ENCODE measurements around the gene ARHGAP26. TPM values are rescaled to one million over a fixed set of nuclear protein-coding genes. Genes with fewer than 3 reads are reported as not detected.

Gene ARHGAP26
- total RNA-seq, 1 donor from 2014 or later, result 17.1 TPM

DNA sequence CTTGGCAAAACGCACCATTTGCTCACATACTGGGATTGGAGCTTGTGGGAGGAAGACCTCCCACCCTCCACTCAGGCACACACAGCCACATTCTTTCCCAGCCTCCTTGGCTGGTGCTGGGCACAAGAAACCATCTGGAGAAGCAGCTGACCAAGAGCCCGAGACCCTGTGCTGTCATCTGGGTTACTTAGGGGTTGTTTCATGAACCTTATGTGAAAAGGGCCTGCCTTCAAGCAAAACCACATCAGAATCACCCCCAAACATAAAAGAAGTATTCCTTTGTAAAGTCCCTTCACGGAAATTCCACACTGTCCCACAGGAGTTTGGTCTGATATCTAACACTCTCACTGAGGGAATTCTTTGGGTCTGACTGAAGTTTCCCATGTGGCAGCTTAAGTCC, 461.2 kb downstream of the ARHGAP26 start:
- TF ChIP-seq, protein P1, sequence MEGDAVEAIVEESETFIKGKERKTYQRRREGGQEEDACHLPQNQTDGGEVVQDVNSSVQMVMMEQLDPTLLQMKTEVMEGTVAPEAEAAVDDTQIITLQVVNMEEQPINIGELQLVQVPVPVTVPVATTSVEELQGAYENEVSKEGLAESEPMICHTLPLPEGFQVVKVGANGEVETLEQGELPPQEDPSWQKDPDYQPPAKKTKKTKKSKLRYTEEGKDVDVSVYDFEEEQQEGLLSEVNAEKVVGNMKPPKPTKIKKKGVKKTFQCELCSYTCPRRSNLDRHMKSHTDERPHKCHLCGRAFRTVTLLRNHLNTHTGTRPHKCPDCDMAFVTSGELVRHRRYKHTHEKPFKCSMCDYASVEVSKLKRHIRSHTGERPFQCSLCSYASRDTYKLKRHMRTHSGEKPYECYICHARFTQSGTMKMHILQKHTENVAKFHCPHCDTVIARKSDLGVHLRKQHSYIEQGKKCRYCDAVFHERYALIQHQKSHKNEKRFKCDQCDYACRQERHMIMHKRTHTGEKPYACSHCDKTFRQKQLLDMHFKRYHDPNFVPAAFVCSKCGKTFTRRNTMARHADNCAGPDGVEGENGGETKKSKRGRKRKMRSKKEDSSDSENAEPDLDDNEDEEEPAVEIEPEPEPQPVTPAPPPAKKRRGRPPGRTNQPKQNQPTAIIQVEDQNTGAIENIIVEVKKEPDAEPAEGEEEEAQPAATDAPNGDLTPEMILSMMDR (IDR thresholded peaks at IDR 0.05; ENCODE audit: insufficient read depth, low read length, severe bottlenecking), result no peak

DNA sequence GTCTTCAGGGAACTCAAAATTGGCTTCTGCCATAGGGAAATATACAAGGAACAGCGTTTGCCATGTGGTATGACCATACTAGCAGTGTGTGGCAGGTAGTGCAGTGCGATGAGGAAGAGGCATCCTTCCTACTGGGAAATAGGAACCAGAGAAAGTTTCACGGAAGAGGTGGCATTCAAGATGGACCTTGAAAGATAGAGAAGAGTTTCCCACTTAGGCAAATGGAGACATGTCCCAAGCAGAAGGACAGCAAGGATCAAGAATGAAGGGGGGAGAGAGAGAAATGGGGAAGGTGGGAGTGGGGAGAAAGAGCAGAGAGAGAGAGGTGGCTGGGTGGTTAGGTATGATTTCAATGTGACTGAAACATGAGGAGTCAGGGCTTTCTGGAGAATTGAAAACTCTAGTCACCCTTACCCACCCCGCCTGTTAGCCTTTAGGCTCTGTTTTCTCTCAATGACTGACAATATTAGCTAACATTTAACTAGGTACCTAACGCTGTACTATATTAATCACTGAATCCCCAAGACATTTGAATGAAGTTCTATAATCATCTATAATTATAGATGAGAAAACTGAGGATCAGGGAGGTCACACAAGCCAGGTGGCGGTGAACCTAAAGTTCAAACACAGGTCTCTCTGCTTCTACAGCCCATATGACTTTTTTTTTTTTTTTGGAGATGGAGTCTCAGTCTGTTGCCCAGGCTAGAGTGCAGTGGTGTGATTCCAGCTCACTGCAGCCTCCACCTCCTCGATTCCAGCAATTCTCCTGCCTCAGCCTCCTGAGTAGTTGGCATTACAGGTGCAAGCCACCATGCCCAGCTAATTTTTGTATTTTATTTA, 462.0 kb downstream of the ARHGAP26 start:
- DNase-seq (ENCODE audit: low read depth), result no peak
- H3K4me3 ChIP-seq (ENCODE audit: low read depth, low read length), result no peak overlapping the region
- no peaks in the 10 kb centered on the region for H3K27me3 ChIP-seq (ENCODE audit: control insufficient read depth, insufficient read depth, low read length)
- TF ChIP-seq, protein P1 (IDR thresholded peaks at IDR 0.05; ENCODE audit: insufficient read depth, low read length, severe bottlenecking), result no peak
- H3K36me3 ChIP-seq (ENCODE audit: control insufficient read depth, insufficient read depth, low read length), result no peaks in the 10 kb centered on the region
- FAIRE-seq, result no peak

More for the DNA sequence above, 461.2 kb downstream of the ARHGAP26 start:
- no peak for DNase-seq (ENCODE audit: low read depth)
- no peak overlapping the region for H3K4me3 ChIP-seq (ENCODE audit: low read depth, low read length)
- no peaks in the 10 kb centered on the region for H3K27me3 ChIP-seq (ENCODE audit: control insufficient read depth, insufficient read depth, low read length)
- H3K36me3 ChIP-seq (ENCODE audit: control insufficient read depth, insufficient read depth, low read length), result no peaks in the 10 kb centered on the region
- no peak for FAIRE-seq

DNA sequence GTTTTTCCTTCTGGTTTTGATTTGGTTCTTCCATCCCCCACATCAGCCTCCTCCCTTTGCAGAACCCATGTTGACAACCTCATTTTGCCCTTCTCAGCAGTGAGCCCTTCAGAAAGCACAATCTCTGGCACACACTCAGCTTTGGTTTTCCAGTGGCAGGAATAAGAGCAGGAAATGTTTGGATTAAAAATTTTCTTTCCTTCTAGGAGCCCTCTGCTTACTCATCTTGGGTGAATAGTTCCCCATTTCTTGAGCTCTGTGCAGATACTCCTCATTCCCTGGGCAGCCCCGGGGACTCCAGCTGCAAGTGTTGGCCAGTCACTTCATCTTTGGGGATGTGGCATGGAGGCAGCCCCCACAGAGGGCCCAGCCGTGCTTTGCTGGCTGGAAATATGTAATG, 462.9 kb downstream of the ARHGAP26 start:
- no peak for DNase-seq (ENCODE audit: low read depth)
- FAIRE-seq, result no peak
- TF ChIP-seq, protein P1 (IDR thresholded peaks at IDR 0.05; ENCODE audit: insufficient read depth, low read length, severe bottlenecking), result no peak
- Histone ChIP-seq H3K27me3 (ENCODE audit: control insufficient read depth, insufficient read depth, low read length) (no peaks in the 10 kb centered on the region), H3K36me3 (ENCODE audit: control insufficient read depth, insufficient read depth, low read length) (no peaks in the 10 kb centered on the region), H3K4me3 (ENCODE audit: low read depth, low read length) (no peak overlapping the region)

DNA sequence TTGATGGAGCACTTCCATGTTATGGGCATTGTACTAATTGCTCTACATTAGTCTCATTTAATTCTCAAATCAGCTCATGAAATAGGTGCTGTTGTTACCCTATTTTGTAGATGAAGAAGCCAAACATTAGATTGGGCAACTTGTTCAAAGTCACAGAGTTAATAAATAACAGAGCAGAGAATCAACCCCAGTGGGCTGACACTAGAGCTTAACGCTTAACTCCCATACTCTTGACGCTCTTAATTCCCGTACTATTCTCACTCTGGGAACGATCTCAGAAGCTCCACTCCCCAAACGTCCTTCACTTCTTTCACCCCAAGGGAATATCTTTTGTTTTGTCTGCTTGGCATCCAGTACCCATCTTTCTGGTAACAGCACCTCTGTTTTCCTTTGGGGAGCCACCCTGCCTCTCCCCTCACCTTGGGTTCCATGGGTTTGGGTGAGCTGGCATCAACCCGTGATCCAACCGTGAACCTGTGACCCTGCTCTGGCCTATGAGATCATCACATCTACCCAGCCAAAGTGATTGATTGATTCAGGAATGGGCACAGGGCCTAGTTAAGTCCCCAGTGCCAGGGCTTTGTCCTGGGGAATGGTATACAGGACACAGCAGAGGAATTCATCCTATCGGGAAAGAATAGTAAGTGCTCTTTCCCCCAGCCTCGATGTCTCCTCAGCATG, 464.1 kb downstream of the ARHGAP26 start:
- FAIRE-seq (no peak), DNase-seq (ENCODE audit: low read depth) (no peak)
- no peak overlapping the region for H3K4me3 ChIP-seq (ENCODE audit: low read depth, low read length)
- no peaks in the 10 kb centered on the region for H3K27me3 ChIP-seq (ENCODE audit: control insufficient read depth, insufficient read depth, low read length)
- TF ChIP-seq, protein P1 (IDR thresholded peaks at IDR 0.05; ENCODE audit: insufficient read depth, low read length, severe bottlenecking), result no peak
- H3K36me3 ChIP-seq (ENCODE audit: control insufficient read depth, insufficient read depth, low read length), result no peaks in the 10 kb centered on the region

DNA sequence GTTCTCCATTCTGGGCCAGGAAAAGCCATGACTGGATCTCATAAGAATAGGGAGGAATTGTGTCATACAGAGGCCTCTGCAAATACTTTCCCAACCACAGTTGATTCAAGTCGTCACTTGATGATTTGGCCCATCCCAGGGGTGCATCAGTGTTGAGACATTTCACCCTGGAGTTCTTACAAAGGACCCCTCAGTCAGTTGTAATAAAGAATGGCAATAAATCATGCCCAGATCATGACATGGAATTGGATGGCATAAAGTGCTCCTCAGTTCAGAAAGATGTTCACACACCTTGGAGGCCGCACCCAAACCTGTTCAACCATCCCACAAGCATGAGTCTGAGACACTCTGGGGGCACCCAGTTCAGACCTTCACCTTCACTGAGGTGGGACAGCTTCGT, 465.2 kb downstream of the ARHGAP26 start:
- DNase-seq (ENCODE audit: low read depth), result peak; percentile 91
- TF ChIP-seq, protein P1 (IDR thresholded peaks at IDR 0.05; ENCODE audit: insufficient read depth, low read length, severe bottlenecking), result no peak
- FAIRE-seq, result peak; percentile 62
- Histone ChIP-seq H3K36me3 (ENCODE audit: control insufficient read depth, insufficient read depth, low read length) (no peaks in the 10 kb centered on the region), H3K4me3 (ENCODE audit: low read depth, low read length) (no peak overlapping the region), H3K27me3 (ENCODE audit: control insufficient read depth, insufficient read depth, low read length) (no peaks in the 10 kb centered on the region)

Data from bronchial epithelial cell (primary cell).